HEK293 (cell line): ENCODE data around the gene ITGB2.

ENCODE experiments used
- CTCF ChIA-PET: fragments of 350-600 bp; formaldehyde crosslinking; extraction: SDS; loops from one replicate; lab custom pipeline; 2021; ENCODE audit warnings: antibody characterized with exemption; lab: Yijun Ruan, JAX
- POLR2A ChIA-PET: fragments of 300-600 bp; formaldehyde crosslinking; extraction: SDS; loops from one replicate; lab custom pipeline; 2020; ENCODE audit warnings: antibody characterized with exemption, inconsistent platforms; lab: Yijun Ruan, JAX
- H3K27ac ChIP-seq: fragments of 200-500 bp; sonication (Bioruptor generic); 2 replicates; pipeline ENCODE4 v1.5.1; 2014; ENCODE audit warnings: low read depth, low read length, control low read depth, inconsistent platforms; ENCODE audit errors: extremely low read depth
- H3K36me3 ChIP-seq, 2 experiments: fragments of 200-500 bp in 1 of 2; sonication (Bioruptor generic) in 1 of 2; 1 replicate in 1 of 2; 2 replicates in 1 of 2; pipeline ENCODE4 v1.5.1; 2014 to 2017; ENCODE audit warnings: inconsistent platforms in 2 of 2, low read length in 2 of 2; ENCODE audit not compliant: control insufficient read depth in 2 of 2, insufficient read depth in 1 of 2
- H3K4me1 ChIP-seq: fragments of 200-500 bp; sonication (Bioruptor generic); 2 replicates; pipeline ENCODE4 v1.5.1; 2014; ENCODE audit warnings: mild to moderate bottlenecking, low read length, inconsistent platforms; ENCODE audit not compliant: control insufficient read depth, insufficient read depth
- H3K4me3 ChIP-seq: 2 replicates; pipeline ENCODE4 v1.5.1; 2011; ENCODE audit warnings: low read depth, mild to moderate bottlenecking, control low read depth, low read length, moderate library complexity
- H3K9me3 ChIP-seq: fragments of 200-500 bp; sonication (Bioruptor generic); 2 replicates; pipeline ENCODE4 v1.5.1; 2014; ENCODE audit warnings: low read depth, low read length, inconsistent platforms; ENCODE audit not compliant: control insufficient read depth, insufficient read depth
- EGR2 ChIP-seq: fragments of 450-650 bp; formaldehyde crosslinking; IDR thresholded peaks from 2 replicates; pipeline ENCODE4 v1.5.1; 2016; ENCODE audit warnings: low read depth, missing biosample characterization, missing genetic modification characterization
- GLIS2 ChIP-seq: fragments of 450-650 bp; formaldehyde crosslinking; IDR thresholded peaks from 2 replicates; pipeline ENCODE4 v1.5.1; 2016; ENCODE audit warnings: missing biosample characterization, missing genetic modification characterization
- PRDM1 ChIP-seq: fragments of 450-650 bp; formaldehyde crosslinking; IDR thresholded peaks from 2 replicates; pipeline ENCODE4; 2016; ENCODE audit warnings: missing biosample characterization, missing genetic modification characterization
- SCRT1 ChIP-seq: fragments of 450-650 bp; formaldehyde crosslinking; IDR thresholded peaks from 2 replicates; pipeline ENCODE4 v1.5.1; 2016; ENCODE audit warnings: missing biosample characterization, missing genetic modification characterization, borderline replicate concordance
- SP7 ChIP-seq: fragments of 450-650 bp; formaldehyde crosslinking; IDR thresholded peaks from 2 replicates; pipeline ENCODE4 v1.5.1; 2016; ENCODE audit warnings: missing biosample characterization, missing genetic modification characterization
- WT1 ChIP-seq: fragments of 450-650 bp; formaldehyde crosslinking; IDR thresholded peaks from 2 replicates; pipeline ENCODE4 v1.5.1; 2016; ENCODE audit warnings: missing biosample characterization, missing genetic modification characterization
- ZBTB17 ChIP-seq: fragments of 450-650 bp; formaldehyde crosslinking; IDR thresholded peaks from 2 replicates; pipeline ENCODE4 v1.5.1; 2016; ENCODE audit warnings: missing biosample characterization, missing genetic modification characterization
- ZBTB44 ChIP-seq: fragments of 450-650 bp; IDR thresholded peaks from 2 replicates; pipeline ENCODE4 v1.5.1; 2018; ENCODE audit warnings: missing biosample characterization, mild to moderate bottlenecking, missing genetic modification characterization
- ZFHX2 ChIP-seq: fragments of 450-650 bp; formaldehyde crosslinking; conservative IDR thresholded peaks from 2 replicates; pipeline ENCODE4 v1.5.1; 2016; ENCODE audit warnings: missing biosample characterization, missing genetic modification characterization
- ZFP41 ChIP-seq: fragments of 450-650 bp; formaldehyde crosslinking; IDR thresholded peaks from 2 replicates; pipeline ENCODE4 v1.5.1; 2016; ENCODE audit warnings: missing biosample characterization, missing genetic modification characterization, borderline replicate concordance
- ZNF26 ChIP-seq: fragments of 450-650 bp; formaldehyde crosslinking; IDR thresholded peaks from 2 replicates; pipeline ENCODE4 v1.5.1; 2016; ENCODE audit warnings: missing biosample characterization, missing genetic modification characterization
- ZNF302 ChIP-seq: fragments of 450-650 bp; formaldehyde crosslinking; IDR thresholded peaks from 2 replicates; pipeline ENCODE4 v1.5.1; 2016; ENCODE audit warnings: missing biosample characterization, missing genetic modification characterization, low read depth
- ZNF48 ChIP-seq: fragments of 450-650 bp; formaldehyde crosslinking; IDR thresholded peaks from 2 replicates; pipeline ENCODE4 v1.5.1; 2016; ENCODE audit warnings: missing biosample characterization, missing genetic modification characterization
- ZNF514 ChIP-seq: fragments of 450-650 bp; formaldehyde crosslinking; IDR thresholded peaks from 2 replicates; pipeline ENCODE4 v1.5.1; 2016; ENCODE audit warnings: missing biosample characterization, missing genetic modification characterization
- ZNF555 ChIP-seq: fragments of 450-650 bp; formaldehyde crosslinking; conservative IDR thresholded peaks from 2 replicates; pipeline ENCODE4 v1.5.1; 2017; ENCODE audit warnings: missing biosample characterization, mild to moderate bottlenecking, missing genetic modification characterization, inconsistent platforms
- ZNF600 ChIP-seq: fragments of 450-650 bp; formaldehyde crosslinking; IDR thresholded peaks from 2 replicates; pipeline ENCODE4 v1.5.1; 2016; ENCODE audit warnings: missing biosample characterization, missing genetic modification characterization
- ZNF837 ChIP-seq: fragments of 450-650 bp; formaldehyde crosslinking; IDR thresholded peaks from 2 replicates; pipeline ENCODE4 v1.5.1; 2016; ENCODE audit warnings: missing biosample characterization, missing genetic modification characterization
- ZSCAN4 ChIP-seq: fragments of 450-650 bp; formaldehyde crosslinking; IDR thresholded peaks from 2 replicates; pipeline ENCODE4 v1.5.1; 2017; ENCODE audit warnings: missing biosample characterization, missing genetic modification characterization
- TF ChIP-seq, protein P1 (sequence below): fragments of 450-650 bp; formaldehyde crosslinking; IDR thresholded peaks from 2 replicates; pipeline ENCODE4 v1.5.1; 2016; ENCODE audit warnings: missing biosample characterization, missing genetic modification characterization
- TF ChIP-seq, protein P2 (sequence below): fragments of 450-650 bp; formaldehyde crosslinking; IDR thresholded peaks from 2 replicates; pipeline ENCODE4 v1.5.1; 2016; ENCODE audit warnings: missing biosample characterization, missing genetic modification characterization

The ITGB2 gene

GRCh38 chr21:44965251-44966022 is 44.7 kb upstream of the ITGB2 start:
- POLR2A ChIA-PET, result no interaction called here
- CTCF ChIA-PET, result interaction anchor here (1.0 to 1.3 kb wide), 3 partner anchors 163 to 174 kb away, joined by 3 to 4 read pairs (median 3); no protein-coding TSS in a partner anchor
- 0 out of 2 replicates have a peak, but pooled peaks cover 3% of the 10 kb centered on the region for H3K4me1 ChIP-seq
- H3K4me3 ChIP-seq, result no peak overlapping the region
- H3K27ac ChIP-seq, result no peak overlapping the region
- H3K36me3 ChIP-seq, result peaks cover 19 to 59% of the 10 kb centered on the region in 2 experiments
- TF ChIP-seq ZNF600 (tag by site-specific recombination), result no peak
- peak; percentile 20; the same call in 1 of the 2 replicates for TF ChIP-seq SP7
- peak; percentile 98 for TF ChIP-seq EGR2
- no peak for TF ChIP-seq ZBTB17 (tag by site-specific recombination)
- TF ChIP-seq ZFHX2 (tag by site-specific recombination), result peak; percentile 92
- TF ChIP-seq ZSCAN4, result no peak
- TF ChIP-seq, all 188 proteins: peak for 3
- no peaks in the 10 kb centered on the region for H3K9me3 ChIP-seq

DNA sequence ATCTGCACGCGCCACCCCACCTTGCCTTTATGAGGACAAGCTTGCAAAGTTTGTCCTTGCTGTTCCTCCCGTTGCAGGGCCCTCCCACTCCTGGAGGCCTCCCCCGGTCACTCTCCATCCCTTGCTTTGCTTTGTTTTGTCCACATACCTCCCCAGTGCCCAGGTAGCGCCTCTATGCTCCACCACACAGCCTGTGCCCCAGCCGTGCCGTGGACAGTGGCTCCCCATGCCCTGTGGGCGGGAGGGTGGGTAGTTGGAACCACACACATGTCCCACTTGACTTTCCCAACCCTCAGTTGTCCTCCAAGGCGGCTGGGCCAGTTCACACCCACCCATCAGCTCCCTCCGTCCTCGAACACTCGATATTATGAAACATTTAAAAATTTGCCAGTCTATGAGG is 43.7 kb upstream of the ITGB2 start:
- CTCF ChIA-PET, result interaction anchor here (0.8 to 3.4 kb wide), 7 partner anchors 12 to 176 kb away, joined by 3 to 25 read pairs (median 6); no protein-coding TSS in a partner anchor
- no peaks in the 10 kb centered on the region for H3K9me3 ChIP-seq
- H3K4me1 ChIP-seq, result 0 out of 2 replicates have a peak, but pooled peaks cover 3% of the 10 kb centered on the region
- H3K36me3 ChIP-seq, result peaks cover 19 to 61% of the 10 kb centered on the region in 2 experiments
- no peak overlapping the region for H3K27ac ChIP-seq
- no peak overlapping the region for H3K4me3 ChIP-seq
- TF ChIP-seq ZBTB44 (tag by site-specific recombination) (no peak), ZFP41 (tag by site-specific recombination) (no peak), GLIS2 (tag by site-specific recombination) (no peak), ZNF837 (tag by site-specific recombination) (no peak), PRDM1 (tag by site-specific recombination) (no peak), ZNF555 (tag by site-specific recombination) (no peak), ZNF302 (tag by site-specific recombination) (no peak), ZNF514 (tag by site-specific recombination) (no peak), ZNF48 (no peak), SCRT1 (tag by site-specific recombination) (no peak), WT1 (tag by site-specific recombination) (no peak), ZNF26 (tag by site-specific recombination) (no peak)
- TF ChIP-seq, protein P1, sequence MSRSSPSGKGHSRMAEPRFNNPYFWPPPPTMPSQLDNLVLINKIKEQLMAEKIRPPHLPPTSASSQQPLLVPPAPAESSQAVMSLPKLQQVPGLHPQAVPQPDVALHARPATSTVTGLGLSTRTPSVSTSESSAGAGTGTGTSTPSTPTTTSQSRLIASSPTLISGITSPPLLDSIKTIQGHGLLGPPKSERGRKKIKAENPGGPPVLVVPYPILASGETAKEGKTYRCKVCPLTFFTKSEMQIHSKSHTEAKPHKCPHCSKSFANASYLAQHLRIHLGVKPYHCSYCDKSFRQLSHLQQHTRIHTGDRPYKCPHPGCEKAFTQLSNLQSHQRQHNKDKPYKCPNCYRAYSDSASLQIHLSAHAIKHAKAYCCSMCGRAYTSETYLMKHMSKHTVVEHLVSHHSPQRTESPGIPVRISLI (tag by site-specific recombination), result no peak
- TF ChIP-seq, protein P2, sequence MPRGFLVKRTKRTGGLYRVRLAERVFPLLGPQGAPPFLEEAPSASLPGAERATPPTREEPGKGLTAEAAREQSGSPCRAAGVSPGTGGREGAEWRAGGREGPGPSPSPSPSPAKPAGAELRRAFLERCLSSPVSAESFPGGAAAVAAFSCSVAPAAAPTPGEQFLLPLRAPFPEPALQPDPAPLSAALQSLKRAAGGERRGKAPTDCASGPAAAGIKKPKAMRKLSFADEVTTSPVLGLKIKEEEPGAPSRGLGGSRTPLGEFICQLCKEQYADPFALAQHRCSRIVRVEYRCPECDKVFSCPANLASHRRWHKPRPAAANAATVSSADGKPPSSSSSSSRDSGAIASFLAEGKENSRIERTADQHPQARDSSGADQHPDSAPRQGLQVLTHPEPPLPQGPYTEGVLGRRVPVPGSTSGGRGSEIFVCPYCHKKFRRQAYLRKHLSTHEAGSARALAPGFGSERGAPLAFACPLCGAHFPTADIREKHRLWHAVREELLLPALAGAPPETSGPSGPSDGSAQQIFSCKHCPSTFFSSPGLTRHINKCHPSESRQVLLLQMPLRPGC (tag by site-specific recombination), result no peak
- POLR2A ChIA-PET, result no interaction called here
